HG02610 (cell line): ENCODE measurements around the gene ACOXL.

ENCODE experiments used
- ATAC-seq: cut with Tn5 transposase; IDR thresholded peaks from one replicate; pipeline ENCODE4 v1.9.1; 2021; ENCODE audit warnings: mild to moderate bottlenecking, moderate library complexity; ENCODE audit not compliant: unreplicated experiment

Gene ACOXL

GRCh38 chr2:111148225-111148873, 416.0 kb downstream of the ACOXL start:
- ATAC-seq, result no peak

- no peak for ATAC-seq
Measured at GRCh38 chr2:111148925-111149324, 416.6 kb downstream of the ACOXL start.

- ATAC-seq, result no peak
Measured at GRCh38 chr2:111149882-111150455, 417.6 kb downstream of the ACOXL start.

GRCh38 chr2:111154758-111155157, 422.4 kb downstream of the ACOXL start:
- no peak for ATAC-seq

- no peak for ATAC-seq
Measured at GRCh38 chr2:111155610-111156009, 423.2 kb downstream of the ACOXL start.

GRCh38 chr2:111156529-111156928, 424.2 kb downstream of the ACOXL start:
- no peak for ATAC-seq

GRCh38 chr2:111157071-111157661, 424.8 kb downstream of the ACOXL start:
- peak; percentile 49 for ATAC-seq

- peak; percentile 49 for ATAC-seq
Measured at GRCh38 chr2:111157798-111158197, 425.4 kb downstream of the ACOXL start.

- no peak for ATAC-seq
Measured at GRCh38 chr2:111159641-111160040, 427.3 kb downstream of the ACOXL start.

GRCh38 chr2:111160758-111161157, 428.4 kb downstream of the ACOXL start:
- no peak for ATAC-seq

- no peak for ATAC-seq
Measured at GRCh38 chr2:111161971-111162370, 429.6 kb downstream of the ACOXL start.

GRCh38 chr2:111162718-111163331, 430.5 kb downstream of the ACOXL start:
- no peak for ATAC-seq

GRCh38 chr2:111164078-111164477, 431.7 kb downstream of the ACOXL start:
- ATAC-seq, result no peak

GRCh38 chr2:111165084-111165483, 432.7 kb downstream of the ACOXL start:
- ATAC-seq, result no peak

GRCh38 chr2:111166115-111166514, 433.7 kb downstream of the ACOXL start:
- no peak for ATAC-seq

- no peak for ATAC-seq
Measured at GRCh38 chr2:111167076-111167862, 434.9 kb downstream of the ACOXL start.

GRCh38 chr2:111167863-111168162, 435.4 kb downstream of the ACOXL start:
- ATAC-seq, result no peak
